K562 (cell line): Measurements from ENCODE around the gene SLC26A3. TPM values are rescaled to one million over a fixed set of nuclear protein-coding genes. Genes with fewer than 3 reads are reported as not detected.

Experiments
- ARID3A ChIP-seq: IDR thresholded peaks from 2 replicates; pipeline ENCODE4 v1.6.1; 2012; ENCODE audit warnings: low read depth, low read length, improper control_type of control experiment, borderline replicate concordance
- CBFB ChIP-seq: sonication (generic); formaldehyde crosslinking; IDR thresholded peaks from 2 replicates; pipeline ENCODE4 v1.4.0; 2020; ENCODE audit warnings: mild to moderate bottlenecking, missing genetic modification reagents
- CGGBP1 ChIP-seq: fragments of 250-450 bp; sonication (Bioruptor Pico); IDR thresholded peaks from 2 replicates; pipeline ENCODE4 v1.9.0; 2021; ENCODE audit warnings: mild to moderate bottlenecking
- KLF16 ChIP-seq: IDR thresholded peaks from 2 replicates; pipeline ENCODE4 v1.6.1; 2016; ENCODE audit warnings: antibody characterized with exemption
- PPARD ChIP-seq: fragments of 250-450 bp; sonication (Bioruptor Pico); IDR thresholded peaks from 2 replicates; pipeline ENCODE4 v1.8.0; 2022; ENCODE audit warnings: inconsistent platforms, mild to moderate bottlenecking, moderate library complexity
- SAFB ChIP-seq: fragments of 200-400 bp; formaldehyde crosslinking; IDR thresholded peaks from 2 replicates; pipeline ENCODE4 v1.6.1; 2017; ENCODE audit warnings: low read depth, low read length, borderline replicate concordance
- SMAD1 ChIP-seq: fragments of 150-350 bp; IDR thresholded peaks from 2 replicates; pipeline ENCODE4 v1.6.1; 2014; ENCODE audit warnings: low read length, low read depth; ENCODE audit not compliant: partially characterized antibody
- SREBF1 ChIP-seq: fragments of 150-350 bp; IDR thresholded peaks from 2 replicates; pipeline ENCODE4 v1.6.1; 2014; ENCODE audit warnings: antibody characterized with exemption, low read depth, low read length, borderline replicate concordance
- TAF7 ChIP-seq: fragments of 450-650 bp; IDR thresholded peaks from 2 replicates; pipeline ENCODE4 v1.6.1; 2016; ENCODE audit warnings: missing genetic modification characterization, missing compliant biosample characterization
- THRAP3 ChIP-seq: fragments of 450-650 bp; IDR thresholded peaks from 2 replicates; pipeline ENCODE4 v1.6.1; 2016; ENCODE audit warnings: mild to moderate bottlenecking, inconsistent platforms, borderline replicate concordance
- U2AF2 ChIP-seq: fragments of 200-400 bp; formaldehyde crosslinking; optimal IDR thresholded peaks from 2 replicates; pipeline ENCODE3; 2017; ENCODE audit warnings: low read depth, mild to moderate bottlenecking, low read length
- YBX1 ChIP-seq: fragments of 450-650 bp; IDR thresholded peaks from 2 replicates; pipeline ENCODE4 v1.7.1; 2016; ENCODE audit warnings: mild to moderate bottlenecking
- ZBTB11 ChIP-seq, 3 experiments: fragments of 200-800 bp in 1 of 3; fragments of 250-450 bp in 1 of 3; fragments of 450-650 bp in 1 of 3; sonication (Bioruptor Pico) in 1 of 3; sonication (Bioruptor generic) in 1 of 3; formaldehyde crosslinking in 1 of 3; IDR thresholded peaks; 2 replicates each; pipeline versions ENCODE4 v1.6.1 to v1.8.0; 2016 to 2022; ENCODE audit warnings: mild to moderate bottlenecking in 2 of 3, missing genetic modification characterization in 2 of 3, missing compliant biosample characterization in 1 of 3, moderate library complexity in 1 of 3
- ZFP1 ChIP-seq: fragments of 450-650 bp; formaldehyde crosslinking; IDR thresholded peaks from 2 replicates; pipeline ENCODE4 v1.4.0; 2020; ENCODE audit warnings: mild to moderate bottlenecking, mixed read lengths
- ZNF785 ChIP-seq: fragments of 250-450 bp; sonication (Bioruptor Pico); IDR thresholded peaks from 2 replicates; pipeline ENCODE4 v1.4.0; 2020; ENCODE audit warnings: mild to moderate bottlenecking
- polyA plus RNA-seq, 8 experiments: library from polyadenylated mRNA; depleted of rRNA in 4 of 8; stranded (reverse) in 5 of 8; unstranded in 3 of 8; fragments of >200 nt; fragmentation: Nextera tagmentation in 2 of 8; fragmentation: Illumina TruSeq in 1 of 8; extraction: Ambion mirVana in 2 of 8; extraction: Trizol in 1 of 8; gene quantifications; 2 replicates each; pipeline versions ENCODE4 v1.2.1 to v1.2.3, GENCODE V29; 2011 to 2014; ENCODE audit warnings: inconsistent platforms in 1 of 8, missing spikeins in 1 of 8
- total RNA-seq, 7 experiments: library from RNA; depleted of rRNA in 6 of 7; stranded (reverse); fragments of >200 nt in 6 of 7; fragmentation: Illumina TruSeq in 2 of 7; extraction: Trizol in 2 of 7; gene quantifications; 2 replicates each; pipeline versions ENCODE4 v1.2.1 to v1.2.3, GENCODE V29; 2011 to 2021; ENCODE audit warnings: low replicate concordance in 1 of 7
- TF ChIP-seq, protein P1 (sequence below), 2 experiments: IDR thresholded peaks; 2 replicates each; pipeline ENCODE4 v1.6.1; 2012; ENCODE audit warnings: improper control_type of control experiment in 2 of 2, low read depth in 2 of 2, low read length in 2 of 2, borderline replicate concordance in 1 of 2
- TF ChIP-seq, protein P2 (sequence below): fragments of 200-800 bp; sonication (Bioruptor generic); IDR thresholded peaks from 2 replicates; pipeline ENCODE4 v1.6.1; 2017; ENCODE audit warnings: missing genetic modification characterization, missing compliant biosample characterization

SLC26A3 gene
- total and polyA plus RNA-seq, 9 of the 15 experiments (the other 6 are each of a cell fraction or from before 2014, with no cell fraction given), result 0.86 TPM; not detected in 8

DNA sequence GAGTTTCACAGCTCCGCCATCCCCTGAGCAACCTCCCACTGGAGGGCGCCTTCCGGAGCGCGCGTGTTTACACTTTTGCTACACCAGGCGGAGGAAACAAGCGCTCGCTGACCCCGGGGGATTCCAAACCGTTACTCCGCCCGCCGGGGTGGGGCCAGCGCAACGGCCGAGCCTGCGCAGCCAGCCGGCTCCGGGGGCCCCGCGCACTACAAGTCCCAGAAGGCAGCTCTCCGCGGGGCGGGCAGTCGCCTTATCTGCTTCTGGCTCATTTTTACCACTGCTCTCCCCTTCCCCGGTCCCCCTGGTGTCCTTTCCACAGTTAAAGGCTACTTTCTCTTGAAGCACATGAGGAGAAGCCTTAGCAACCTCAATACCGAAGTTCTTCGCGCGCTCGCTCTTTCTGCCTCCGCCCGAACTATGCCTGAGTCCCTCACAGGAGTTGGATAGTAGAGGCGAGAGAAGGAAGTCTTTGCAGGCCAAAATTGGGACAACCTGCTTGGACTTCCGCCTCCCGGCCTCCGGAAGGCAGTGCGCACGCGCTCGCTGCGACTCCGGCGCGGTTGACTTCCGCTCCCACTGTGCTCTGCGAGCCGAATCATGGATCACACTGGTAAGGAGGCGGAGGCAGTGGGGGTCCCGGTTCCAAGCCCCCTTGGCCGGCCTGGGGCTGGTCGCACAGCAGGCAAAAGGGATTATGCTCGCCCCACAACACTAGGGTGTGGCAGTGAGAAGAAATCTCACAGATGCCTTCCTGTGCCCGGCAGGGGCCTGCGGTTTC lies 59.3 kb downstream of the SLC26A3 start, which contains the start of gene CBLL1 (continued):
- TF ChIP-seq ZBTB11 (CRISPR knock-in tag; IDR thresholded peaks at IDR 0.05), result peak in 2 of 3 experiments; percentile 43 to 94; a peak in 3 of 6 replicates
- TF ChIP-seq YBX1, result no peak
- no peak; the same call in 1 of the 2 replicates for TF ChIP-seq CBFB (CRISPR knock-in tag)
- TF ChIP-seq ARID3A, result 0 out of 2 replicates have a peak, but pooled peaks have one; percentile 11
- TF ChIP-seq ZNF785 (CRISPR knock-in tag), result no peak
- TF ChIP-seq TAF7, result peak; percentile 90
- TF ChIP-seq ZFP1 (CRISPR knock-in tag), result no peak
- no peak for TF ChIP-seq CGGBP1 (CRISPR knock-in tag)
- no peak for TF ChIP-seq PPARD (CRISPR knock-in tag)
- no peak for TF ChIP-seq THRAP3
- peak; percentile 65; the same call in 1 of the 2 replicates for TF ChIP-seq SREBF1
- TF ChIP-seq, protein P1, sequence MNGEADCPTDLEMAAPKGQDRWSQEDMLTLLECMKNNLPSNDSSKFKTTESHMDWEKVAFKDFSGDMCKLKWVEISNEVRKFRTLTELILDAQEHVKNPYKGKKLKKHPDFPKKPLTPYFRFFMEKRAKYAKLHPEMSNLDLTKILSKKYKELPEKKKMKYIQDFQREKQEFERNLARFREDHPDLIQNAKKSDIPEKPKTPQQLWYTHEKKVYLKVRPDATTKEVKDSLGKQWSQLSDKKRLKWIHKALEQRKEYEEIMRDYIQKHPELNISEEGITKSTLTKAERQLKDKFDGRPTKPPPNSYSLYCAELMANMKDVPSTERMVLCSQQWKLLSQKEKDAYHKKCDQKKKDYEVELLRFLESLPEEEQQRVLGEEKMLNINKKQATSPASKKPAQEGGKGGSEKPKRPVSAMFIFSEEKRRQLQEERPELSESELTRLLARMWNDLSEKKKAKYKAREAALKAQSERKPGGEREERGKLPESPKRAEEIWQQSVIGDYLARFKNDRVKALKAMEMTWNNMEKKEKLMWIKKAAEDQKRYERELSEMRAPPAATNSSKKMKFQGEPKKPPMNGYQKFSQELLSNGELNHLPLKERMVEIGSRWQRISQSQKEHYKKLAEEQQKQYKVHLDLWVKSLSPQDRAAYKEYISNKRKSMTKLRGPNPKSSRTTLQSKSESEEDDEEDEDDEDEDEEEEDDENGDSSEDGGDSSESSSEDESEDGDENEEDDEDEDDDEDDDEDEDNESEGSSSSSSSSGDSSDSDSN (IDR thresholded peaks at IDR 0.05; ENCODE audit: borderline replicate concordance in 1 of 2, low read depth in 2 of 2, low read length in 2 of 2), result peak in 1 of 2 experiments; percentile 94; a peak in 2 of 4 replicates
- peak; percentile 93 for TF ChIP-seq SAFB
- TF ChIP-seq, protein P2, sequence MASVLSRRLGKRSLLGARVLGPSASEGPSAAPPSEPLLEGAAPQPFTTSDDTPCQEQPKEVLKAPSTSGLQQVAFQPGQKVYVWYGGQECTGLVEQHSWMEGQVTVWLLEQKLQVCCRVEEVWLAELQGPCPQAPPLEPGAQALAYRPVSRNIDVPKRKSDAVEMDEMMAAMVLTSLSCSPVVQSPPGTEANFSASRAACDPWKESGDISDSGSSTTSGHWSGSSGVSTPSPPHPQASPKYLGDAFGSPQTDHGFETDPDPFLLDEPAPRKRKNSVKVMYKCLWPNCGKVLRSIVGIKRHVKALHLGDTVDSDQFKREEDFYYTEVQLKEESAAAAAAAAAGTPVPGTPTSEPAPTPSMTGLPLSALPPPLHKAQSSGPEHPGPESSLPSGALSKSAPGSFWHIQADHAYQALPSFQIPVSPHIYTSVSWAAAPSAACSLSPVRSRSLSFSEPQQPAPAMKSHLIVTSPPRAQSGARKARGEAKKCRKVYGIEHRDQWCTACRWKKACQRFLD, result peak; percentile 72; the same call in 1 of the 2 replicates
- TF ChIP-seq KLF16, result peak; percentile 72
- no peak for TF ChIP-seq U2AF2
- TF ChIP-seq SMAD1, result peak; percentile 48
